Stimulated activated naive B cell treated with anti-CD40 and anti-IgM and Interleukin-4, amounts not matched to agents 10 μg/mL and 1 μg/mL and 100 μg/mL, for 72 hours (primary cell): Measurements from ENCODE around the gene ST3GAL5.

Experiments used
- ATAC-seq, 2 donors: fragments of 150-1000 bp; cut with Tn5 transposase; replicated peaks; 2 replicates each; pipeline ENCODE4 v1.10.0; 2021; ENCODE audit warnings: moderate library complexity in 1 of 2
- DNase-seq: peaks from one replicate; pipeline ENCODE4 v3.0.0; 2021
- H3K27ac Mint-ChIP-seq: one replicate; pipeline ENCODE4 v1.8.0; 2022; ENCODE audit warnings: mild to moderate bottlenecking, mixed read lengths
- H3K27me3 Mint-ChIP-seq, 2 donors: one replicate each; pipeline ENCODE4 v1.8.0; 2022; ENCODE audit warnings: mixed read lengths in 2 of 2
- H3K36me3 Mint-ChIP-seq, 2 donors: one replicate each; pipeline ENCODE4 v1.8.0; 2022; ENCODE audit warnings: mixed read lengths in 2 of 2, mild to moderate bottlenecking in 1 of 2
- H3K4me1 Mint-ChIP-seq, 2 donors: one replicate each; pipeline ENCODE4 v1.8.0; 2022; ENCODE audit warnings: mixed read lengths in 2 of 2, mild to moderate bottlenecking in 1 of 2
- H3K4me3 Mint-ChIP-seq, 2 donors: one replicate each; pipeline ENCODE4 v1.8.0; 2022; ENCODE audit warnings: mild to moderate bottlenecking in 2 of 2, mixed read lengths in 2 of 2, moderate library complexity in 1 of 2
- H3K9me3 Mint-ChIP-seq, 2 donors: one replicate each; pipeline ENCODE4 v1.8.0; 2022; ENCODE audit warnings: mixed read lengths in 2 of 2, mild to moderate bottlenecking in 1 of 2

The ST3GAL5 gene

GRCh38 chr2:85813211-85813981 is 75.4 kb downstream of the ST3GAL5 start:
- peaks cover 2 to 8% of the 10 kb centered on the region in 2 donors for H3K4me1 Mint-ChIP-seq
- peak overlapping the region; percentile 39 for H3K27ac Mint-ChIP-seq
- H3K36me3 Mint-ChIP-seq, result no peaks in the 10 kb centered on the region
- ATAC-seq (no peak), DNase-seq (no peak)
- peaks cover 29 to 44% of the 10 kb centered on the region in 2 donors for H3K27me3 Mint-ChIP-seq
- no peak overlapping the region for H3K4me3 Mint-ChIP-seq
- H3K9me3 Mint-ChIP-seq, result no peaks in the 10 kb centered on the region

- DNase-seq (no peak), ATAC-seq (no peak)
- H3K27me3 Mint-ChIP-seq, result peaks cover 29 to 38% of the 10 kb centered on the region in 2 donors
- peaks cover 2 to 8% of the 10 kb centered on the region in 2 donors for H3K4me1 Mint-ChIP-seq
- H3K9me3 Mint-ChIP-seq, result no peaks in the 10 kb centered on the region
- H3K36me3 Mint-ChIP-seq, result no peaks in the 10 kb centered on the region
- no peak overlapping the region for H3K27ac Mint-ChIP-seq
- no peak overlapping the region for H3K4me3 Mint-ChIP-seq
Measured at GRCh38 chr2:85812094-85812735, 76.6 kb downstream of the ST3GAL5 start.

- Mint-ChIP-seq H3K36me3 (no peaks in the 10 kb centered on the region), H3K27me3 (peaks cover 29 to 38% of the 10 kb centered on the region in 2 donors), H3K9me3 (no peaks in the 10 kb centered on the region), H3K4me1 (peaks cover 2 to 11% of the 10 kb centered on the region in 2 donors), H3K27ac (no peak overlapping the region), H3K4me3 (no peak overlapping the region)
- DNase-seq (no peak), ATAC-seq (no peak)
Measured at GRCh38 chr2:85811180-85812093, 77.4 kb downstream of the ST3GAL5 start.

- no peaks in the 10 kb centered on the region for H3K9me3 Mint-ChIP-seq
- no peak overlapping the region for H3K27ac Mint-ChIP-seq
- no peak overlapping the region for H3K4me3 Mint-ChIP-seq
- peaks cover 2 to 13% of the 10 kb centered on the region in 2 donors for H3K4me1 Mint-ChIP-seq
- no peak for DNase-seq
- peaks cover 29 to 38% of the 10 kb centered on the region in 2 donors for H3K27me3 Mint-ChIP-seq
- no peak for ATAC-seq
- H3K36me3 Mint-ChIP-seq, result no peaks in the 10 kb centered on the region
Measured at GRCh38 chr2:85810371-85811179, 78.2 kb downstream of the ST3GAL5 start.

GRCh38 chr2:85807756-85808155 is 81.0 kb downstream of the ST3GAL5 start:
- Mint-ChIP-seq H3K9me3 (no peaks in the 10 kb centered on the region), H3K27ac (no peak overlapping the region), H3K36me3 (no peaks in the 10 kb centered on the region), H3K4me3 (no peak overlapping the region), H3K4me1 (peaks cover 3 to 10% of the 10 kb centered on the region in 2 donors), H3K27me3 (peaks cover 18 to 20% of the 10 kb centered on the region in 2 donors)
- DNase-seq (no peak), ATAC-seq (no peak)

DNA sequence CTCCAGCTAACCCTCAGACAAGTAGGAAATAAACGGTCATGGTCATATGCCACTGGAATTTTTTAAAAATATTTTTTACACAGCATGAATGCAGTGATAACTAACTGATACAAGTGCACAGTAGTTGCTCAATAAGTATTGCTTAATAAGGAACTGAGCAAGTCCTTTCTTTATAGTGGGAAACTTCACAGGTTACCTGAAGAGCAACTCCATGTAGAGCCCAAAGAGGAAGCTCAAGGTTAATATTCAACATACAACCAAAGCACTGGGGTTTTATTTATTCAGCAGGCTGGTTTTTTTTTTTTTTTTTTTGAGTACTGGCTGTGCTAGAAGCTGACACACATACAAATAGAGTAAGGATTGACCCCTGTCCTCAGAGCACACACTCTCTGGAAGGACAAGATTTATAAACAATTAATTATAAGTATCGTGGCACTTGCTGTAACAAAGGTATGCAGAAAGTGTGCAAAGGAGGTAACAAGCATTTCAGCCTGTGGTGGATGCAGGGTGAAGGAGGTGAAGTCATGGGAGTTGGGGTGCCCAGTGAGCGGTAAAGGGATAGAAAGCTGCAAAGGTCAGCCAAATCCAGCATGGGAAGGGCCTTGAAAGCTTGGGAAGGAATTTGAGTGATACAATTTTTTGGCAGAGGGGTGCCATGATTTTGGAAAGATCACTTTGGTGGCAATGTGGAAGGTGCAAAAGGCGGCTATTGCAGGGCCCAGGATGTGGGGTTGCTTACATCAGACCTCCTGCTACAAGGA is 82.3 kb downstream of the ST3GAL5 start:
- Mint-ChIP-seq H3K27ac (no peak overlapping the region), H3K4me3 (no peak overlapping the region), H3K9me3 (peaks cover 0 to 2% of the 10 kb centered on the region in 2 donors), H3K4me1 (peaks cover 3 to 10% of the 10 kb centered on the region in 2 donors), H3K27me3 (peaks cover 15 to 17% of the 10 kb centered on the region in 2 donors), H3K36me3 (no peaks in the 10 kb centered on the region)
- DNase-seq, result no peak
- ATAC-seq, result peak; percentile 39 to 60

GRCh38 chr2:85804583-85804982 is 84.2 kb downstream of the ST3GAL5 start:
- H3K4me1 Mint-ChIP-seq, result peaks cover 3 to 10% of the 10 kb centered on the region in 2 donors
- DNase-seq (no peak), ATAC-seq (peak in 1 of 2 donors; percentile 25)
- H3K27ac Mint-ChIP-seq, result no peak overlapping the region
- peaks cover 16 to 18% of the 10 kb centered on the region in 2 donors for H3K27me3 Mint-ChIP-seq
- peaks cover 5 to 7% of the 10 kb centered on the region in 2 donors for H3K9me3 Mint-ChIP-seq
- no peak overlapping the region for H3K4me3 Mint-ChIP-seq
- H3K36me3 Mint-ChIP-seq, result no peaks in the 10 kb centered on the region

- Mint-ChIP-seq H3K27me3 (peaks cover 20 to 21% of the 10 kb centered on the region in 2 donors), H3K4me1 (peaks cover 3 to 10% of the 10 kb centered on the region in 2 donors), H3K27ac (no peak overlapping the region), H3K36me3 (no peaks in the 10 kb centered on the region), H3K4me3 (no peak overlapping the region), H3K9me3 (peaks cover 5 to 7% of the 10 kb centered on the region in 2 donors)
- ATAC-seq (no peak), DNase-seq (no peak)
Measured at GRCh38 chr2:85803704-85804425, 84.9 kb downstream of the ST3GAL5 start.

DNA sequence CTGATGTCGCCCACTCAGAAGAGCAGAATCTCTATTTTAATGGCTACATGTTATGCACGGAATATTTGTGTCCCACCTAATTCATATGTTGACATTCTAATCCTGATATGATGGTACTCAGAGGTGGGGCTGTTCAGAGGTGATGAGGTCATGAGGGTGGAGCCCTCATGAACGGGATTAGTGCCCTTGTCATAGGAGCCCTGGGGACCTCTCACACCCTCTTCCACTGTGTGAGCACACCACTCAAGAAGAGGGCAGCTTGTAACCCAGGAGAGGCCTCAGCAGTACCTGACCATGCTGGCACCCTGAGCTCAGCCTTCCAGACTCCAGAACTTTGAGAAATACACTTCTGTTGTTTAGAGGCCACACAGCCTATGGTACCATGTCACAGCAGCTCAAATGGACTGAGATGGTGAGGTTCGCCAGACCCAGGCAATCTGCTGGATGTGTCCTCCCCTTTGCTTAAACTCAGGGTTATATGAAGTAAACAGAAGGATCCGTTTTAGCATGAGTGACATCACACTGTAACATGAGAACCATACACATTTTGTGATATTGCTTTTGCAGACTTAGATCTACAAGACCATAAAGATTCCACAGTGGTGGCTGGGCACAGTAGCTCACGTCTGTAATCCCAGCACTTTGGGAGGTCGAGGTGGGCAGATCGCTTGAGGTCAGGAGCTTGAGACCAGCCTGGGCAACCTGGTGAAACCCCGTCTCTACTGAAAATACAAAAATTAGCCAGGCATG is 86.3 kb downstream of the ST3GAL5 start:
- Mint-ChIP-seq H3K9me3 (peaks cover 5 to 7% of the 10 kb centered on the region in 2 donors), H3K36me3 (no peaks in the 10 kb centered on the region), H3K27me3 (peaks cover 26 to 27% of the 10 kb centered on the region in 2 donors), H3K4me1 (peaks cover 3 to 10% of the 10 kb centered on the region in 2 donors), H3K27ac (no peak overlapping the region), H3K4me3 (no peak overlapping the region)
- no peak for DNase-seq
- no peak for ATAC-seq

- H3K36me3 Mint-ChIP-seq, result no peaks in the 10 kb centered on the region
- ATAC-seq (no peak), DNase-seq (no peak)
- peaks cover 33% of the 10 kb centered on the region in 2 donors for H3K27me3 Mint-ChIP-seq
- no peak overlapping the region for H3K4me3 Mint-ChIP-seq
- H3K4me1 Mint-ChIP-seq, result peaks cover 3 to 10% of the 10 kb centered on the region in 2 donors
- H3K27ac Mint-ChIP-seq, result no peak overlapping the region
- peaks cover 5 to 7% of the 10 kb centered on the region in 2 donors for H3K9me3 Mint-ChIP-seq
Measured at GRCh38 chr2:85801871-85802270, 86.9 kb downstream of the ST3GAL5 start.

GRCh38 chr2:85800586-85800985 is 88.2 kb downstream of the ST3GAL5 start:
- ATAC-seq (no peak), DNase-seq (no peak)
- H3K4me1 Mint-ChIP-seq, result peaks cover 3 to 5% of the 10 kb centered on the region in 2 donors
- H3K36me3 Mint-ChIP-seq, result no peaks in the 10 kb centered on the region
- no peak overlapping the region for H3K4me3 Mint-ChIP-seq
- H3K9me3 Mint-ChIP-seq, result peaks cover 5 to 7% of the 10 kb centered on the region in 2 donors
- no peak overlapping the region for H3K27ac Mint-ChIP-seq
- peaks cover 35 to 41% of the 10 kb centered on the region in 2 donors for H3K27me3 Mint-ChIP-seq
